ENCODE measurements around the gene RNASE11. TPM values are rescaled to one million over a fixed set of nuclear protein-coding genes. Genes with fewer than 3 reads are reported as not detected.

The RNASE11 gene
- total and polyA plus RNA-seq, 9 of the 15 experiments (the other 6 are each of a cell fraction or from before 2014, with no cell fraction given) = 0.16 to 0.29 (median 0.22) TPM; not detected in 6

- TF ChIP-seq KDM1A (IDR thresholded peaks at IDR 0.05) (no peak), SIX5 (IDR thresholded peaks at IDR 0.05; ENCODE audit: borderline replicate concordance in 1 of 2, insufficient read depth in 1 of 2, low read depth in 1 of 2, low read length in 2 of 2) (no peak), BMI1 (IDR thresholded peaks at IDR 0.05; ENCODE audit: low read length) (no peak), ASH1L (IDR thresholded peaks at IDR 0.05; ENCODE audit: borderline replicate concordance, low read depth, partially characterized antibody) (no peak)
Measured at GRCh38 chr14:20632448-20632830, 44.6 kb upstream of the RNASE11 start (continued).

DNA sequence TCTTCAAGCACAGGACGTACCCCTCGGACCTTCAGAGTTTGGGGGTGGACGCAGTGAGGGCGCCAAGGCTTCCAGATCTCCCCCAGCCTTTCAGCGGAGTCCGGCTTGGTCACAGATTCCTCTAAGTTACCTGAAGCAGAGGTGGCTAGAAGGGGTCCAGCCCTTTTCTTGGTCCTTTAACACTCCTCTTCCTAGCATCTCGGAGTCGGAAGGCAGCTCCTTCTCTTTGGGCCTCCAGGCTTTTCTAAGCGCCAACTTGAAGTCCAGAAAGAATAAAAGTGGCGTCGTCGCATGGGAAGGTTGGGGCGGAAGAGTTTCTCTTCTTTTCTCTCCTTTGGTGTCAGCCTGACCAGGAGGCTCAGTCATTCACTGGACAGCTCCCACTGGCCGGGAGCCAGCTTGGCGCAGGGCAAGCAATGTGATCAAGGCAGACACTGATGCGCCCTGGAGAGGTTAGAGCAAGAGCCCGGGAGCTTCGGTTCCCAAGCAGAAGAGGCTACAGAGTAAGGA, 44.1 kb upstream of the RNASE11 start:
- H3K9me1 ChIP-seq (ENCODE audit: control insufficient read depth, insufficient read depth, low read length) = no peaks in the 10 kb centered on the region
- H3K79me2 ChIP-seq (ENCODE audit: control insufficient read depth, insufficient read depth, low read length) = no peaks in the 10 kb centered on the region
- H3K4me3 ChIP-seq = peak overlapping the region; percentile 40
- ATAC-seq (peak; percentile 73), DNase-seq (ENCODE audit: extremely low read depth in 1 of 4, low spot score in 3 of 4) (peak; percentile 27 to 70 (median 36)), FAIRE-seq (no peak)
- no TSS peak for BruUV-seq (replicated peaks)
- H3K4me1 ChIP-seq (replicated peaks in 1 of 2; ENCODE audit: control insufficient read depth in 2 of 2, insufficient read depth in 2 of 2, low read length in 2 of 2) = peaks cover 5 to 7% of the 10 kb centered on the region in 2 experiments; a peak in 4 of 5 replicates
- peak overlapping the region; percentile 63 for H2AFZ ChIP-seq (ENCODE audit: low read depth, low read length)
- in situ Hi-C loops (cut with MboI) (loop anchor here (5.0 kb wide), 1 partner anchor 50 kb away; the partner anchor contains the start of gene RNASE4), intact Hi-C loops (cut with micrococcal nuclease) (loop anchor here (2.0 kb wide), 1 partner anchor 51 kb away; no protein-coding TSS in a partner anchor)
- peak overlapping the region; percentile 78 for H3K4me2 ChIP-seq (ENCODE audit: insufficient read depth, low read length)
- H4K20me1 ChIP-seq (replicated peaks; ENCODE audit: control insufficient read depth, insufficient read depth, low read length) = peaks cover 6% of the 10 kb centered on the region; the same call in 1 of the 2 replicates
- WGBS (ENCODE audit: insufficient coverage, low coverage, missing lambda C conversion rate) = 5% methylated on average over 16 of the region's 18 CpGs
- H3K36me3 ChIP-seq (ENCODE audit: control insufficient read depth, insufficient read depth, low read length) = no peaks in the 10 kb centered on the region
- H3K27me3 ChIP-seq (ENCODE audit: control insufficient read depth in 2 of 2, insufficient read depth in 2 of 2, low read length in 2 of 2) = peaks cover 4 to 5% of the 10 kb centered on the region in 2 experiments; a peak in 2 of 5 replicates
- no peak overlapping the region for H3K27ac ChIP-seq (ENCODE audit: extremely low read depth, low read depth, low read length)
- H3K9me3 ChIP-seq (replicated peaks; ENCODE audit: control insufficient read depth, insufficient read depth, low read depth, low read length) = no peaks in the 10 kb centered on the region
- CTCF ChIA-PET (ENCODE audit: low intra/inter-chr PET ratio) = no interaction called here
- POLR2A ChIA-PET = interaction anchor here (2.4 kb wide), 1 partner anchor 50 kb away, joined by 6 read pairs; no protein-coding TSS in a partner anchor
- peak overlapping the region in 1 of 2 experiments; percentile 90; a peak in 3 of 4 replicates for H3K9ac ChIP-seq (ENCODE audit: insufficient read depth in 1 of 2, low read depth in 2 of 2, low read length in 2 of 2)
- TF ChIP-seq EHMT2 (IDR thresholded peaks at IDR 0.05) (peak; percentile 58; the same call in 1 of the 2 replicates), ZNF384 (IDR thresholded peaks at IDR 0.05; ENCODE audit: low read depth, low read length) (no peak), CBX5 (IDR thresholded peaks at IDR 0.05; ENCODE audit: borderline replicate concordance, low read depth) (no peak), NFIC (IDR thresholded peaks at IDR 0.05) (peak; percentile 89), ZC3H8 (IDR thresholded peaks at IDR 0.05) (no peak), TEAD4 (IDR thresholded peaks at IDR 0.05; ENCODE audit: low read length) (no peak), TEAD4 (CRISPR knock-in tag; IDR thresholded peaks at IDR 0.05; ENCODE audit: borderline replicate concordance) (no peak), TEAD1 (CRISPR knock-in tag; IDR thresholded peaks at IDR 0.05) (no peak), RBM39 (optimal IDR thresholded peaks at IDR 0.05; ENCODE audit: low read depth, low read length) (no peak)
- TF ChIP-seq, protein P1, sequence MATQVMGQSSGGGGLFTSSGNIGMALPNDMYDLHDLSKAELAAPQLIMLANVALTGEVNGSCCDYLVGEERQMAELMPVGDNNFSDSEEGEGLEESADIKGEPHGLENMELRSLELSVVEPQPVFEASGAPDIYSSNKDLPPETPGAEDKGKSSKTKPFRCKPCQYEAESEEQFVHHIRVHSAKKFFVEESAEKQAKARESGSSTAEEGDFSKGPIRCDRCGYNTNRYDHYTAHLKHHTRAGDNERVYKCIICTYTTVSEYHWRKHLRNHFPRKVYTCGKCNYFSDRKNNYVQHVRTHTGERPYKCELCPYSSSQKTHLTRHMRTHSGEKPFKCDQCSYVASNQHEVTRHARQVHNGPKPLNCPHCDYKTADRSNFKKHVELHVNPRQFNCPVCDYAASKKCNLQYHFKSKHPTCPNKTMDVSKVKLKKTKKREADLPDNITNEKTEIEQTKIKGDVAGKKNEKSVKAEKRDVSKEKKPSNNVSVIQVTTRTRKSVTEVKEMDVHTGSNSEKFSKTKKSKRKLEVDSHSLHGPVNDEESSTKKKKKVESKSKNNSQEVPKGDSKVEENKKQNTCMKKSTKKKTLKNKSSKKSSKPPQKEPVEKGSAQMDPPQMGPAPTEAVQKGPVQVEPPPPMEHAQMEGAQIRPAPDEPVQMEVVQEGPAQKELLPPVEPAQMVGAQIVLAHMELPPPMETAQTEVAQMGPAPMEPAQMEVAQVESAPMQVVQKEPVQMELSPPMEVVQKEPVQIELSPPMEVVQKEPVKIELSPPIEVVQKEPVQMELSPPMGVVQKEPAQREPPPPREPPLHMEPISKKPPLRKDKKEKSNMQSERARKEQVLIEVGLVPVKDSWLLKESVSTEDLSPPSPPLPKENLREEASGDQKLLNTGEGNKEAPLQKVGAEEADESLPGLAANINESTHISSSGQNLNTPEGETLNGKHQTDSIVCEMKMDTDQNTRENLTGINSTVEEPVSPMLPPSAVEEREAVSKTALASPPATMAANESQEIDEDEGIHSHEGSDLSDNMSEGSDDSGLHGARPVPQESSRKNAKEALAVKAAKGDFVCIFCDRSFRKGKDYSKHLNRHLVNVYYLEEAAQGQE (IDR thresholded peaks at IDR 0.05; ENCODE audit: borderline replicate concordance) = peak; percentile 92
- TF ChIP-seq, protein P1 (CRISPR knock-in tag; IDR thresholded peaks at IDR 0.05; ENCODE audit: low read depth) = peak; percentile 65

Measured in K562 (cell line).